ENCODE results near the gene CDKAL1. TPM values are rescaled to one million over a fixed set of nuclear protein-coding genes. Genes with fewer than 3 reads are reported as not detected.
"Not testable (repeated sequence)": the region's sequence is repeated elsewhere in the genome, so short reads cannot be mapped to it uniquely, and the experiment has no call there.

CDKAL1 gene
- total RNA-seq, 1 donor from 2014 or later, result 11.3 TPM

DNA sequence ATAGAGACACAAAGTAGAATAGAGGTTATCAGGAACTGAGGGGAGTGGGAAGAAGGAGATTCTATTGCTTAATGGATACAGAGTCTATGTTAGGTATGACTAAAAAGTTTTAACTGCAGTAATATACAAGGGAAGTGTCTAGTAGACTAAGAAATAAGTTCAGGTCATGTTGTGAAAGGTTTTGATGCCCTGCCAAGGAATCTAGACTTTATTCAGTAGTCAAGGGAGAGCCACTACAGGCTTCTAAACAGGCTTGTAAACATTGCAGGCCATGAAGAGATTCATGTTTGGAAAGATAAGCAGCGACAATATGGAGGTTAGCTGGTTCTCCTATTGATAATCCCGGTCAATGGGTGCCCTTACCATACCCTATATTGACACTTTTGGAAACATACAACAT, 706.5 kb downstream of the CDKAL1 start:
- intact Hi-C loops (cut with DNase I), result no loop called here
- Histone ChIP-seq H3K36me3 (no peaks in the 10 kb centered on the region), H3K27ac (no peak overlapping the region), H3K27me3 (no peaks in the 10 kb centered on the region), H3K4me1 (no peaks in the 10 kb centered on the region), H3K9me3 (no peaks in the 10 kb centered on the region), H3K4me3 (no peak overlapping the region)
- TF ChIP-seq POLR2AphosphoS5 (IDR thresholded peaks at IDR 0.05; ENCODE audit: insufficient read depth in 1 of 2, low read depth in 1 of 2) (no peak), POLR2A (IDR thresholded peaks at IDR 0.05) (no peak)
- TF ChIP-seq, protein P1, sequence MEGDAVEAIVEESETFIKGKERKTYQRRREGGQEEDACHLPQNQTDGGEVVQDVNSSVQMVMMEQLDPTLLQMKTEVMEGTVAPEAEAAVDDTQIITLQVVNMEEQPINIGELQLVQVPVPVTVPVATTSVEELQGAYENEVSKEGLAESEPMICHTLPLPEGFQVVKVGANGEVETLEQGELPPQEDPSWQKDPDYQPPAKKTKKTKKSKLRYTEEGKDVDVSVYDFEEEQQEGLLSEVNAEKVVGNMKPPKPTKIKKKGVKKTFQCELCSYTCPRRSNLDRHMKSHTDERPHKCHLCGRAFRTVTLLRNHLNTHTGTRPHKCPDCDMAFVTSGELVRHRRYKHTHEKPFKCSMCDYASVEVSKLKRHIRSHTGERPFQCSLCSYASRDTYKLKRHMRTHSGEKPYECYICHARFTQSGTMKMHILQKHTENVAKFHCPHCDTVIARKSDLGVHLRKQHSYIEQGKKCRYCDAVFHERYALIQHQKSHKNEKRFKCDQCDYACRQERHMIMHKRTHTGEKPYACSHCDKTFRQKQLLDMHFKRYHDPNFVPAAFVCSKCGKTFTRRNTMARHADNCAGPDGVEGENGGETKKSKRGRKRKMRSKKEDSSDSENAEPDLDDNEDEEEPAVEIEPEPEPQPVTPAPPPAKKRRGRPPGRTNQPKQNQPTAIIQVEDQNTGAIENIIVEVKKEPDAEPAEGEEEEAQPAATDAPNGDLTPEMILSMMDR (IDR thresholded peaks at IDR 0.05), result no peak
- no peak for DNase-seq (ENCODE audit: extremely low spot score in 2 of 2)

DNA sequence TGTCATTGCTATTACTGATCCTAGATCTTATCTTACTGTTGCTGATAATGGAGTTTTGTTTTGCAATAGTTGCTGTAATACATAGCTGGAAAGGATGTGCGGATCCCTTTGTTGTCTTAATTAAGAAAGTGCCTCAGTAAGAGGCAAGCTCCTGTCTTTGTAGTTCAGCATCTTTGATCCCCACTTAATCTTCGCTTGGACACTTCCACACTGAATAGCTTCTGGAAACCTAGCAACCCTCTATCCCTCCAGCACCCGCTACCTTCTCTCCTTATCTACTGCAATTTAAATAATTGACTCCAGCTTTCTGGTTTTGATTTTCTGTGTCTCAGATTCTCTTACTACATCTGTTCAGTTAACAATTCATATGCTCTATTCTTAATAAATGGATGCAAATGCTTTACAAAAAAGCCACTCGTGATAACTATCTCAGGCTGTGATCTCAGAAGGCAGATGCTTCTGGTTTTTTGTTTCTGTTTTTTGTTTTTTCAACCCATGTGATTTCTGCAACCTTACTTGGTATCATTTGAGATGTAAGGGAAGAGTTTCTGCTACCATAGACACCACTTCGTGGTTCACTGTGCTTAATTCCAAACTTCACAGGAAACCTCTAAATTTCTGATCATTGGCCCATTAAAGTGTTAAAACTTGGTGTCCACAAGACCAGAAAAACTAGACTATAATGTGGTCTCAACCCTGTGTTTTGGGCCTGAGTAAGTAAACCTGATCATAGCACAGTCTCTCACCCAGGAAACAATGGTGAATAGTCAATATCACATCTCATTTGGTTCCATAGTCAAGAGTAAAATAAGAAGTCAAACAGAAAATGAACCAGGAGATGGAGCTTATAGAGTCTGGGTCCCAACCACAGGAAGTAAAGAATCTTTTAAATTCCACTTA, 707.2 kb downstream of the CDKAL1 start:
- Histone ChIP-seq H3K36me3 (no peaks in the 10 kb centered on the region), H3K4me3 (no peak overlapping the region), H3K4me1 (no peaks in the 10 kb centered on the region), H3K27me3 (no peaks in the 10 kb centered on the region), H3K9me3 (no peaks in the 10 kb centered on the region), H3K27ac (no peak overlapping the region)
- TF ChIP-seq POLR2AphosphoS5 (IDR thresholded peaks at IDR 0.05; ENCODE audit: insufficient read depth in 1 of 2, low read depth in 1 of 2) (no peak), POLR2A (IDR thresholded peaks at IDR 0.05) (no peak)
- TF ChIP-seq, protein P1 (IDR thresholded peaks at IDR 0.05), result no peak
- intact Hi-C loops (cut with DNase I), result no loop called here
- no peak for DNase-seq (ENCODE audit: extremely low spot score in 2 of 2)

DNA sequence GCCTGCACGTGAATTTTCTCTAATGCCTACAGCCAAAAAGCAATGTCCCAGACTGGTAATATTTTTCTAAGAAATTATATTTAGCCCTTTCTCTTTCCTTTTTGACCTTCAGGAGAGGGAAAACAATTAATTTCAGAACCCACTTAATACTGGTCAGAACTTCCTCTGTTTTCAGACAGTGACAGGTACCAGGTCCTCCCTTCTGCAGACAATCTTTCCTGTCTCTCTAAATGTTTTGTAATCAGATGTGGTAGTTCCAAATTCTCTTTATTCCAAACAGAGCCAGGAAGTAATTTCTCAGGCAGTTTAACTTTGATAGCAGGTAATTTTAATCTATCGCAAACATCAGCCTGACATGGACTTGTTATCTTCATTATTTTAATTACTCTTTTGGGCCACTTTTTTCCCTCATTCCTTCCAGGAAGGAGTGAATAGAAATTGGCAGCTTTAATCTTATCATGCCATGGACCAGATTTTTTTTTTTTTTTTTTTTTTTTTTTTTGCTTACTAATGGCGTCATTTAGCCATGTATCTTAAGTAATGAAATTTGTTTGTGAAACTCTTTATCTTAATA, 710.7 kb downstream of the CDKAL1 start:
- Histone ChIP-seq H3K27ac (no peak overlapping the region), H3K36me3 (no peaks in the 10 kb centered on the region), H3K4me3 (no peak overlapping the region), H3K9me3 (no peaks in the 10 kb centered on the region), H3K27me3 (no peaks in the 10 kb centered on the region), H3K4me1 (no peaks in the 10 kb centered on the region)
- TF ChIP-seq, protein P1 (IDR thresholded peaks at IDR 0.05), result no peak
- TF ChIP-seq POLR2AphosphoS5 (IDR thresholded peaks at IDR 0.05; ENCODE audit: insufficient read depth in 1 of 2, low read depth in 1 of 2) (no peak), POLR2A (IDR thresholded peaks at IDR 0.05) (no peak)
- no peak for DNase-seq (ENCODE audit: extremely low spot score in 2 of 2)
- intact Hi-C loops (cut with DNase I), result no loop called here

DNA sequence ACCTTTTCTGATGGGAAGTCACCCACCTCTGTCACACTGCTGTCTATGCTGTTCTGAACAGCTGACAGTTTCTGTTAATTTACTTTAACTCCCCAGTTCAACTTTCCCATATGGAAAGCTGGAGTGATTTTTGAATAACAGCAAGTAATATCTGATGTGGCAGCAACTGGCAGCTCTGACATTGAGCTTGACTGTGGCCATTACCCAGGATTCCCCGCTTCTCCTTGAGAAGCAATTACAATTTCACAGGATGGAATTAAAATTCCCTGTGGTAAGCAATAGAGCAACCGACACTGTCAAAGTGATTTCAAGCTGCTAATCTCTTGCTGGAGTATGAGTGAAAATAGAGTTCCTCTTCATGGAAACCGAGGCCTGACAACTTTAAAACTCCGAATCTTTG, 711.2 kb downstream of the CDKAL1 start:
- no peak for DNase-seq (ENCODE audit: extremely low spot score in 2 of 2)
- H3K36me3 ChIP-seq, result no peaks in the 10 kb centered on the region
- H3K4me3 ChIP-seq, result no peak overlapping the region
- no peak overlapping the region for H3K27ac ChIP-seq
- H3K4me1 ChIP-seq, result no peaks in the 10 kb centered on the region
- intact Hi-C loops (cut with DNase I), result no loop called here
- no peaks in the 10 kb centered on the region for H3K9me3 ChIP-seq
- H3K27me3 ChIP-seq, result no peaks in the 10 kb centered on the region
- TF ChIP-seq POLR2AphosphoS5 (IDR thresholded peaks at IDR 0.05; ENCODE audit: insufficient read depth in 1 of 2, low read depth in 1 of 2) (no peak), POLR2A (IDR thresholded peaks at IDR 0.05) (no peak)
- TF ChIP-seq, protein P1 (IDR thresholded peaks at IDR 0.05), result no peak

GRCh38 chr6:21246075-21246474, 711.8 kb downstream of the CDKAL1 start:
- Histone ChIP-seq H3K4me1 (no peaks in the 10 kb centered on the region), H3K4me3 (no peak overlapping the region), H3K36me3 (no peaks in the 10 kb centered on the region), H3K9me3 (no peaks in the 10 kb centered on the region), H3K27ac (no peak overlapping the region), H3K27me3 (no peaks in the 10 kb centered on the region)
- DNase-seq (ENCODE audit: extremely low spot score in 2 of 2), result no peak
- intact Hi-C loops (cut with DNase I), result no loop called here
- TF ChIP-seq POLR2A (IDR thresholded peaks at IDR 0.05) (no peak), POLR2AphosphoS5 (IDR thresholded peaks at IDR 0.05; ENCODE audit: insufficient read depth in 1 of 2, low read depth in 1 of 2) (no peak)
- TF ChIP-seq, protein P1 (IDR thresholded peaks at IDR 0.05), result no peak

DNA sequence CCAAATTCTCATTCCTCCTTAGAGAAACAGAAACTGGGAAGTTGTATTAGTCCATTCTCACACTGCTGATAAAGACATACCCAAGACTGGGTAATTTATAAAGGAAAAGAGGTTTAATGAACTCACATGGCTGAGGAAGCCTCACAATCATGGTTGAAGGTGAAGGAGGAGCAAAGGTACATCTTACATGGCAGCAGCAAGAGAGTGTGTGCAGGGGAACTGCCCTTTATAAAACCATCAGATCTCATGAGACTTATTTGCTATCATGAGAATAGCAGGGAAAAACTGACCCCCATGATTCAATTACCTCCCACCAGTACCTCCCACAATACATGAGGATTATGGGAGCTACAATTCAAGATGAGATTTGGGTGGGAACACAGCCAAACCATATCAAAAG, 720.2 kb downstream of the CDKAL1 start:
- H3K36me3 ChIP-seq; H3K9me3 ChIP-seq; H3K27me3 ChIP-seq; H3K4me3 ChIP-seq; intact Hi-C loops (cut with DNase I); DNase-seq (ENCODE audit: extremely low spot score in 2 of 2); H3K4me1 ChIP-seq; H3K27ac ChIP-seq: not testable (repeated sequence)

Measured in vagina (tissue), 2 donors.